SU-DHL-6 (cell line): Measurements from ENCODE around the gene MAP1B.

Source experiments
- H2AFZ ChIP-seq: fragments of 200-600 bp; sonication (generic); 2 replicates; pipeline ENCODE4 v1.6.1; 2014; ENCODE audit warnings: low read depth, mild to moderate bottlenecking, moderate library complexity, mixed read lengths, antibody characterized with exemption, low read length; ENCODE audit not compliant: severe bottlenecking
- H3F3A ChIP-seq: fragments of 200-600 bp; shearing (Covaris generic); 2 replicates; pipeline ENCODE4 v1.6.0; 2016; ENCODE audit warnings: antibody characterized with exemption, mild to moderate bottlenecking; ENCODE audit not compliant: insufficient read depth
- H3K27ac ChIP-seq: fragments of 200-600 bp; sonication (generic); 2 replicates; pipeline ENCODE4 v1.5.1; 2016; ENCODE audit warnings: low read depth, mild to moderate bottlenecking, low read length, moderate library complexity, mixed read lengths
- H3K27me3 ChIP-seq: fragments of 200-600 bp; sonication (generic), shearing (Covaris generic); 2 replicates; pipeline ENCODE4 v1.6.0; 2014; ENCODE audit warnings: mild to moderate bottlenecking, low read length
- H3K36me3 ChIP-seq: fragments of 200-600 bp; sonication (generic); 2 replicates; pipeline ENCODE4 v1.6.1; 2014; ENCODE audit warnings: mild to moderate bottlenecking, low read length, mixed read lengths
- H3K4me2 ChIP-seq: fragments of 300-600, 200-600 bp; shearing (Covaris generic), sonication (generic); 2 replicates; pipeline ENCODE4 v1.6.0; 2014; ENCODE audit warnings: low read length, low read depth, mild to moderate bottlenecking; ENCODE audit not compliant: poor library complexity, severe bottlenecking
- H3K4me3 ChIP-seq: fragments of 200-600 bp; sonication (generic); 2 replicates; pipeline ENCODE4 v1.5.1; 2014; ENCODE audit warnings: antibody characterized with exemption, low read length, mild to moderate bottlenecking, mixed read lengths; ENCODE audit not compliant: insufficient read depth, poor library complexity, severe bottlenecking
- H3K79me2 ChIP-seq: fragments of 200-600 bp; sonication (generic); 2 replicates; pipeline ENCODE4 v1.6.1; 2014; ENCODE audit warnings: mild to moderate bottlenecking, low read length, moderate library complexity; ENCODE audit not compliant: insufficient read depth
- H3K9ac ChIP-seq: fragments of 200-600 bp; sonication (generic); 2 replicates; pipeline ENCODE4 v1.7.0; 2014; ENCODE audit warnings: mild to moderate bottlenecking, low read length
- H3K9me2 ChIP-seq: fragments of 200-600 bp; sonication (generic); replicated peaks from 2 replicates; pipeline ENCODE4 v1.6.1; 2014; ENCODE audit warnings: low read length; ENCODE audit not compliant: insufficient read depth
- H3K9me3 ChIP-seq: fragments of 200-600 bp; sonication (generic); 2 replicates; pipeline ENCODE4 v1.6.1; 2014; ENCODE audit warnings: low read length, mixed read lengths; ENCODE audit not compliant: insufficient read depth
- H4K20me1 ChIP-seq: fragments of 200-600 bp; sonication (generic); 2 replicates; pipeline ENCODE4 v1.6.1; 2014; ENCODE audit warnings: low read depth, mild to moderate bottlenecking, antibody characterized with exemption, low read length, moderate library complexity, mixed read lengths
- EZH2phosphoT487 ChIP-seq: fragments of 200-600 bp; sonication (generic), shearing (Covaris generic); conservative IDR thresholded peaks from 2 replicates; pipeline ENCODE4 v1.6.1; 2018; ENCODE audit warnings: mild to moderate bottlenecking, antibody characterized with exemption, low read length, moderate library complexity, mixed read lengths
- TF ChIP-seq, protein P1 (sequence below): fragments of 200-600 bp; sonication (generic); IDR thresholded peaks from one replicate; pipeline ENCODE4 v1.5.1; 2017; ENCODE audit warnings: antibody characterized with exemption, mild to moderate bottlenecking, low read length, moderate library complexity; ENCODE audit not compliant: insufficient read depth, poor library complexity, severe bottlenecking

Gene MAP1B

GRCh38 chr5:72161951-72162350 is 54.7 kb downstream of the MAP1B start:
- Histone ChIP-seq H3K9me2 (no peaks in the 10 kb centered on the region), H4K20me1 (no peaks in the 10 kb centered on the region), H3K27me3 (no peaks in the 10 kb centered on the region), H3K4me3 (no peak overlapping the region), H3K9ac (no peak overlapping the region), H3K79me2 (no peaks in the 10 kb centered on the region), H3K36me3 (no peaks in the 10 kb centered on the region), H3K9me3 (no peaks in the 10 kb centered on the region), H3F3A (no peaks in the 10 kb centered on the region), H3K4me2 (no peak overlapping the region), H3K27ac (no peak overlapping the region), H2AFZ (no peak overlapping the region)
- TF ChIP-seq EZH2phosphoT487 = no peak
- TF ChIP-seq, protein P1, sequence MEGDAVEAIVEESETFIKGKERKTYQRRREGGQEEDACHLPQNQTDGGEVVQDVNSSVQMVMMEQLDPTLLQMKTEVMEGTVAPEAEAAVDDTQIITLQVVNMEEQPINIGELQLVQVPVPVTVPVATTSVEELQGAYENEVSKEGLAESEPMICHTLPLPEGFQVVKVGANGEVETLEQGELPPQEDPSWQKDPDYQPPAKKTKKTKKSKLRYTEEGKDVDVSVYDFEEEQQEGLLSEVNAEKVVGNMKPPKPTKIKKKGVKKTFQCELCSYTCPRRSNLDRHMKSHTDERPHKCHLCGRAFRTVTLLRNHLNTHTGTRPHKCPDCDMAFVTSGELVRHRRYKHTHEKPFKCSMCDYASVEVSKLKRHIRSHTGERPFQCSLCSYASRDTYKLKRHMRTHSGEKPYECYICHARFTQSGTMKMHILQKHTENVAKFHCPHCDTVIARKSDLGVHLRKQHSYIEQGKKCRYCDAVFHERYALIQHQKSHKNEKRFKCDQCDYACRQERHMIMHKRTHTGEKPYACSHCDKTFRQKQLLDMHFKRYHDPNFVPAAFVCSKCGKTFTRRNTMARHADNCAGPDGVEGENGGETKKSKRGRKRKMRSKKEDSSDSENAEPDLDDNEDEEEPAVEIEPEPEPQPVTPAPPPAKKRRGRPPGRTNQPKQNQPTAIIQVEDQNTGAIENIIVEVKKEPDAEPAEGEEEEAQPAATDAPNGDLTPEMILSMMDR = no peak

DNA sequence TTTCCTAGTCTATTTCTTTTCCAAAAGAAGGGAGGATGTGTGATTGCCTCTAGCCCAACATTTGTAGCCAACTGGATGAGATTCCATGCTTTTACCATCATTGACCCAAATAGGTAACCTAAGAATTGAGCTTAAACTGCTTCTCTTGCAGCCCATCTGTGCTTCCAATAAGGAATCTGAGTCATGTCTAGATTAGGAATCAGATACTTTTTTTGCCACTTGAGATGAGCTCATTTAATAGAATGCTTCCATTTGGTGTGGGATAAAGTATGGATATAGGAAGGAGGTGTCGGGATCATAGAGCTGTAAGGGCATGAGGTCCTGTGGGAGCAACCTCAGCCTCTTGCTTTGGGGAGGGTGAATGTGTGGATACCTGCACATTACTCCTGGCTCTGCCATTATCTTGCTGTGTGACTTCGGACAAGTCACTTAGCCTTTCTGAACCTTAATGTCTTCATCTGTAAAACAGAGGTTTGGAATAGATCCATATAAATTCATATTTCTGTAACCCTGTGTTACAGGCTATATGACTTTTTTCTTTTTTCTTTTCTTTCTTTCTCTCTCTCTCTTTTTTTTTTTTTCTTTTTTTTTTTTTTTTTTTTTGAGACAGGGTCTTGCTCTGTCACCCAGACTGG is 56.2 kb downstream of the MAP1B start:
- no peaks in the 10 kb centered on the region for H3K36me3 ChIP-seq
- no peak overlapping the region for H3K9ac ChIP-seq
- H3K4me2 ChIP-seq = no peak overlapping the region
- H3K27me3 ChIP-seq = no peaks in the 10 kb centered on the region
- no peaks in the 10 kb centered on the region for H4K20me1 ChIP-seq
- no peak overlapping the region for H3K4me3 ChIP-seq
- H3K9me3 ChIP-seq = no peaks in the 10 kb centered on the region
- no peaks in the 10 kb centered on the region for H3K79me2 ChIP-seq
- no peak overlapping the region for H2AFZ ChIP-seq
- H3K27ac ChIP-seq = no peak overlapping the region
- no peaks in the 10 kb centered on the region for H3F3A ChIP-seq
- TF ChIP-seq, protein P1 = no peak
- TF ChIP-seq EZH2phosphoT487 = no peak
- H3K9me2 ChIP-seq = no peaks in the 10 kb centered on the region

DNA sequence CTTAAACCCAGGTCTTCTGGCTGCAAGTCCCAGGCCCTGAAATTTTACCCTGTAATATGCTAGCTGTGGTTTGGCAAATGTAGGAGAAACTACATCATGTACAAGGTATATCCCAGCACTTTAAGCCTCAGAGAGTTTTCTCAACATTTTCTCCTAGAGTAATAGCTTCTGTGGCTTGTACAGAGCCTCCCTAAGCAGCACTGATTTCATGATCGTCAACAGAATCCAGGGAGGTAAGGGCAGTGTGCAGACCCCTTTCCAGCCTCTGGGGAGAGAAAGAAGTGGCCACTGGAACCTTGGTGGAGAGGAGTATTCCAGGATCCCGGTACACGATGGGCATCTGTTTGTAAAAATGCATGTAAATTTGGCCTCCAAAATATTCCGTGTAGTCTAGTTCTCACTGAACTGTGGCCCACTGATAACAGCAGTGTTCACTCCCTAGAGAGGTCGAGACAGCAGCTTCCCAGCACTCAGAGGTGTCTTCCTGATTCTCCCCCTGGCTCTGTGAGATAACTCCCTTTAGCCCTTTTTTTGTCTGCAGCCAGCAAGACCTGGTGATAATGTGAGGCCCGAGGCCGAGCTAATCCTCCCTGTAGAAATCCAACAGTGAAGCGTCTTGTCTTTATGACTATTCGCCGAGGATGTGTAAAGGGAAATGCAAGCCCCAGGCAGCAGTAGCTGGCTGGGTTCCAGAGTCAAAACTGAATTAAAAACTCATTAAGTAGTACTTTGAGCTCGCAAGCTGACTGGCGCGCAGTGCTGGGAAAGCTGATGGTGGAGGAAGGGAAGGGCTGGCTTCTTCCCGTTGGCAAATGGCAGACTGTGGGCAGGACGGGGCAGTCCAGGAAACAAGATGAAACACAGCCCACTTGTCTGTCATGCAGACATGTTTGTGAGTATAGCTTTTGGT is 59.0 kb downstream of the MAP1B start:
- Histone ChIP-seq H3K79me2 (no peaks in the 10 kb centered on the region), H3K9me2 (no peaks in the 10 kb centered on the region), H3K27me3 (no peaks in the 10 kb centered on the region), H3K9ac (no peak overlapping the region), H2AFZ (no peak overlapping the region), H3K4me3 (no peak overlapping the region), H3F3A (no peaks in the 10 kb centered on the region), H3K36me3 (no peaks in the 10 kb centered on the region), H3K9me3 (no peaks in the 10 kb centered on the region), H3K4me2 (no peak overlapping the region), H4K20me1 (no peaks in the 10 kb centered on the region), H3K27ac (no peak overlapping the region)
- no peak for TF ChIP-seq EZH2phosphoT487
- TF ChIP-seq, protein P1 = no peak
